SHP77 treated with DMSO at 0.1 percent for 48 hours (cell line): ENCODE measurements around the gene MTHFD1L.
"Not testable (repeated sequence)": the region's sequence is repeated elsewhere in the genome, so short reads cannot be mapped to it uniquely, and the experiment has no call there.

ENCODE experiments used
- DNase-seq: peaks from one replicate; lab custom pipeline; 2025; lab: John Stamatoyannopoulos, UW

MTHFD1L gene

DNA sequence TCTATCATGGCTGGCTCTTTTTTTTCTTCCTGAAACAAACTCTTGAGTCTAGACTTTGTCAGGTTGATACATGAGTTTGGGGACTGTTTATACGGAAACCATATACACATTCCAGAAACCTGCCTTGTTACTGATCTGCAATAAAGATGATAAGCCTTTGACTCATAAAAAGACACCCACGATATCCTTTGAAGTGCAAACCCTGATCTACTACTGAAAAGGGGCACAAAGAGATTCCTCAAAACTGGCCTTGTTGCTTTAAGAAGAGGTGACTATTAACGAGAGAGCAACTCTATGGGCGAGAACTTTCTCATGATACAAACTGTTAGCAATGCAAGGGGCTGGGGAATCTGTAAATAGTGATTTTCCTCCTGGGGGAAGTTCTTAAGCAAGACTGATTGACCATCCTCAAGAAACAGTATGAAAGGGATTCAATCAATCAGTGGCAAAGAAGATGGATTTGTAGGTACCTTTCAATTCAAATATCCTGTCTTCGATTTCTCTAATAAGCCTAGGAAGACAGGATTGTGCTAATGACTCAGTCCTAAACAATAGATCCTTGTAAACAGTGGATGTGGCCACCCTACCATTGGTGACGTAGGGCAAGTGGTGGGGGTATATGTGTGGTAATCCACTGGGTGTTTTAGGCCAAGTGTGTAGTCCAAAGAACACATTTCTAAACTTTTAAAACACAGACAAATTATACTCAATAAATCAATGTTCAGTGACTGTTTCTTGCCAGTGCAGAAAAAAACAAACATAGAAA is 260.3 kb downstream of the MTHFD1L start:
- not testable (repeated sequence) for DNase-seq

GRCh38 chr6:151126417-151126724 is 260.9 kb downstream of the MTHFD1L start:
- DNase-seq = not testable (repeated sequence)

- not testable (repeated sequence) for DNase-seq
Measured at GRCh38 chr6:151127133-151127798, 261.8 kb downstream of the MTHFD1L start.

- DNase-seq = no peak
Measured at GRCh38 chr6:151128763-151129370, 263.4 kb downstream of the MTHFD1L start.

GRCh38 chr6:151130329-151130728 is 264.8 kb downstream of the MTHFD1L start:
- DNase-seq = no peak

DNA sequence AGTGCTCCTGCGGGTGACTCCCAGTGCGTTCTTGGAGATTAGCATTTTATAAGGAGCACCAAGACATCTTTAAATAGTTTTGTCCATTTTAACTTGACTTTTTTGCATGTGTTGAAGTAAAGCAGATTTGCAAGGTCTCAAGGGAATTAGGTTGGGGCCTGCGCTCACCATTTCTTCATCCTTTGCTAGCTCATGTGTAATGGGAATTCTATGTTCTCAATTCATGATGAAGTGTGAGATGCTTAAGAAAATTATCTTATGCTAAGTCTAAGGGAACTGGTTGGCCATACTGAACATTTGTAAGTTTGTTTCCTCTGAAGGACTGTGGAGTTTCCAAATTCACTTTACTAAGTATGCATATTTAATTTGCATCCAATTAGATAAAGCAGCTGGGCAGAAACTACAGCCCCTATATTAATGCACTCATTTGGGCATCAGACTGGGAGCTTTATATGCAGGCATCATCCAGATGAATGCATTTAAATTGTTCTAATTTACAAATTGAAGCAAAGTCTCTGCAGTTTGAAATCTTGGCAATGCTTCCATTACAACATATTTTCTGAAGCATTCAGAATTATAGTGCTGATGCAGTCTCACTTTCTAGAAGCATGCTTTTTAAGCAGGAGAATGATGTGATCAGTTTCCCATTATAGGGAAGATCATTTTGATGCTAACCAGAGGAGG is 266.0 kb downstream of the MTHFD1L start:
- no peak for DNase-seq

- DNase-seq = no peak
Measured at GRCh38 chr6:151136141-151136755, 270.7 kb downstream of the MTHFD1L start.

- DNase-seq = no peak
Measured at GRCh38 chr6:151137542-151137941, 272.0 kb downstream of the MTHFD1L start.

GRCh38 chr6:151139524-151139923 is 274.0 kb downstream of the MTHFD1L start:
- no peak for DNase-seq

DNA sequence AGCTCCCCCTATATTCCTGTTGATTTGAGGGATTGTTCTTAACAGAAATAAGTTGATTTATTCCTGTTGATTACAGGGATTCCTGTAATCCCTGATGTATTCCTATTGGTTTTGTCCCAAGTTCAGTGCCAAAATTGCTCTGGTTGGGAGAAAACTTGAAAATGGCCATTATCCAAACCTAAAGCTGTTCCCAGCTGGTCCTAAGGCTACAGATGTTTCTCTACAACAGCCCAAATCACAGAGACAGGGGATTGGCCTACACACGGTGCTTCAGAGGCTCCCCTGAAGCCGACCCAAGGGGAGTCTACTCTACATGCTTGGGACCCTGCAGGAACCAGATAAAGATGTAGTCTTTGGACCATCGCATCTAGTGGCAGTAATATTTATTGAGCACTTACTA is 275.3 kb downstream of the MTHFD1L start:
- no peak for DNase-seq

DNA sequence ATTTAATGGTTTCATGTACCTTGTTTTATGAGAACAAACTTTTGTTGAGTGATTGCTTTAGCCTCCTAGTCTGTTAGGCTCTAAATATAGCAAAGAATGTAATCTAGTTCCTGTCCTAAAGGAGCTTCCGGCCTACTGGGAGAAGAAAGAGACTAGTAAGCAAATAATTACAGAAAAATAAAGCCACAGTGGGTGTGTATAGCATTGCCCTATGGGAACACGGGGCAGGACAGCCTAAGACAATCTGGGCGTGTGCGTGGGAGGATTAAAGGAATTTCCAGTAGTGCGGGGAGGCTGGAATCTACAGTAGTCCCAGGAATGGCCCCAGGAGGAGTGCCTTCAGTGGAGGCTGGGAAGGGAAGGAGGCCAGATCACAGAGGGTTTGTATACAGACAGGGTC is 276.2 kb downstream of the MTHFD1L start:
- no peak for DNase-seq

DNA sequence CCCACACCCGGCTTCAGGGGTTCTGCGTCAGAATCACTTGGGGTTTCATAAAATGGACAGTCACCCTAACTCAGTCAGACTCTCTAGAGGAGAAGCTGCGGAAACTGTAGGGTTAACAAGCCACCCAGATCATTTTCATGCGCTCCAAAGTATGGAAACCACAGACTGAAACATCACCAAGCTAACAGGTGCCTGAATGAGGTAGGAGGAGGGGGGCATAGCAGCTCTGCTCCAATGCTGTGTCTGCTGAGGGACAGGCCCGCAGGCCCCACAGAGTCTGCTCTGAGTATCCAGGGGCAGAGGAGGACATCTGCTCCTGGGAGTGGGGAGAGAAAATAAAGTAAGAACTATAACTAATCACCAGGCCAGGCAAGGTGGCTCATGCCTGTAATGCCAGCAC is 277.2 kb downstream of the MTHFD1L start:
- no peak for DNase-seq

GRCh38 chr6:151143337-151143736 is 277.8 kb downstream of the MTHFD1L start:
- no peak for DNase-seq

DNA sequence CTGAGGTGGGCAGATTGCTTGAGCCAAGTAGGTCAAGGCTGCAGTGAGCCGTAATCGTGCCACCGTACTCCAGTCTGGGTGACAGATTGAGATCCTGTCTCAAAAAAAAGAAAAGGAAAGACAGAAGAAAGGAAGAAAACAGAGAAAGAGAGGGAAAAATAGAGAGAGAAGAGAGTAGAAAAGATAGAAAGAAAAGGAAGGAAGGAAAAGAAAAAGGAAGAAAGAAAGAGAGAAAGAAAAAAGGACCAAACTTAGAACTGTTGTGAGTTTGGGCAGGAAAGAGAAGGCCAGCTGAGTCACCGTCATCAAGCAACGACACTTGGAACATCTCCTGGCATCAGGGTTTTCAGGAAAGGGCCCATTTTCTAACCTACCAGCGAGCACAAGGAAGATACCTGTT is 278.3 kb downstream of the MTHFD1L start:
- no peak for DNase-seq

- DNase-seq = no peak
Measured at GRCh38 chr6:151147118-151147832, 281.8 kb downstream of the MTHFD1L start.

DNA sequence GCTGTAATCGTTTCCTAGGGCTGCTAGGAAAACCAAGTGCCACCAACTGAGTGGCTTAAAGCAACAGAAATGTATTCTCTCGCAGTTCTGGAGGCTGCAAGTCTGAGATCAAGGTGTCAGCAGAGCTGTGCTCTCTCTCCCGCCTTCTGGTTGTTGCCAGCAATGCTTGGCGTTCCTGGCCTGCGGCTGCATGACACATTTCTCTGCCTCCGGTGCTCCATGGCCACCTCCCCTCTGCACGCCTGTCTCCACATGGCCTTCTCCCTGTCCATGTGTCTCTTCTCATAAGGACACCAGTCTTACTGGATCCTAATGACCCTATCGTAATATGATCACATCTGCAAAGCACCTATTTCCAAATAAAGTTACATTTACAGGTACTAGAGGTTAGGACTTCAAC is 282.6 kb downstream of the MTHFD1L start:
- DNase-seq = no peak

DNA sequence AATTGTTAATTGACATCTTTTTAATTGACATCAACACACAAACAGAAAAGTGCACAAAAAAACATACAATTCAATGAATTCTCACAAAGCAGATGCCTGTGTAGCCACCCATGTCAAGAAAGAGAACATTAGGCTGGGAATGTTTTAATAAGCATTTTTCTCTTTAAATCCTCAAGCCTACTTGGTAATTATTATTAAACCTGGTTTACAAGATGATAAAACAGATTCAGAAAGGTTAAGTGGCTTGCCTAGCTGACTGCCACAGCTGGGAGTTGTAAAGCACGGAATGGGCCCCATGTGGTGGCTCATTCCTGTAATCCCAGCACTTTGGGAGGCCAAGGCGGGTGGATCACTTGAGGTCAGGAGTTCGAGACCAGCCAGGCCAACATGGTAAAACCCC is 284.3 kb downstream of the MTHFD1L start:
- no peak for DNase-seq
